K562 (cell line): Measurements from ENCODE around the gene KNDC1. TPM values are rescaled to one million over a fixed set of nuclear protein-coding genes. Genes with fewer than 3 reads are reported as not detected.

Experiments
- ATAC-seq: fragments of 200-7000 bp; cut with Tn5 transposase; 3 replicates; pipeline ENCODE4 v1.9.1; 2020; ENCODE audit warnings: moderate library complexity
- BruUV-seq: library from RNA; stranded (reverse); fragments of 400-500 nt; replicated peaks from 2 replicates; lab custom pipeline; 2021; lab: Mats Ljungman, UMichigan
- CTCF ChIA-PET: fragments of 300-600 bp; formaldehyde crosslinking; extraction: SDS; loops from one replicate; lab custom pipeline; 2021; ENCODE audit warnings: low intra/inter-chr PET ratio; lab: Yijun Ruan, JAX
- POLR2A ChIA-PET: fragments of 300-600, 350-650 bp; sonication (Branson Sonifier 250); formaldehyde crosslinking; extraction: SDS; loops from one replicate; lab custom pipeline; 2021; ENCODE audit warnings: antibody characterized with exemption, inconsistent platforms; lab: Yijun Ruan, JAX
- DNase-seq, 4 experiments: peaks; one replicate each; pipeline versions ENCODE4 v3.0.0 to v3.0.0-alpha.2; 2011 to 2018; ENCODE audit warnings: low spot score in 3 of 4, mixed read lengths in 3 of 4; ENCODE audit errors: extremely low read depth in 1 of 4
- FAIRE-seq: peaks from 2 replicates; lab custom pipeline; 2011; peaks lifted over from hg19 to GRCh38; lab: Jason Lieb, UNC
- H2AFZ ChIP-seq: 2 replicates; pipeline ENCODE4 v1.6.0; 2011; ENCODE audit warnings: low read depth, low read length, control low read depth, inconsistent platforms
- H3K27ac ChIP-seq: fragments of 200-600 bp; 3 replicates; pipeline ENCODE4 v1.8.0; 2011; ENCODE audit warnings: low read depth, mild to moderate bottlenecking, control low read depth, inconsistent platforms, low read length, moderate library complexity, mixed read lengths; ENCODE audit errors: extremely low read depth
- H3K27me3 ChIP-seq, 2 experiments: fragments of 300-600 bp in 1 of 2; 2 replicates in 1 of 2; 3 replicates in 1 of 2; pipeline versions ENCODE4 v1.6.0 to v1.8.0; 2011; ENCODE audit warnings: inconsistent platforms in 2 of 2, low read length in 2 of 2, mild to moderate bottlenecking in 1 of 2, mixed read lengths in 1 of 2, moderate library complexity in 1 of 2; ENCODE audit not compliant: control insufficient read depth in 2 of 2, insufficient read depth in 2 of 2
- H3K36me3 ChIP-seq: fragments of 300-600 bp; 3 replicates; pipeline ENCODE4 v1.8.0; 2011; ENCODE audit warnings: mild to moderate bottlenecking, low read length, inconsistent platforms; ENCODE audit not compliant: control insufficient read depth, insufficient read depth
- H3K4me1 ChIP-seq, 2 experiments: fragments of 200-600 bp in 1 of 2; replicated peaks in 1 of 2; 2 replicates in 1 of 2; 3 replicates in 1 of 2; pipeline versions ENCODE4 v1.5.1 to v1.8.0; 2011; ENCODE audit warnings: inconsistent platforms in 2 of 2, low read length in 2 of 2, mild to moderate bottlenecking in 1 of 2, mixed read lengths in 1 of 2, moderate library complexity in 1 of 2; ENCODE audit not compliant: control insufficient read depth in 2 of 2, insufficient read depth in 2 of 2
- H3K4me2 ChIP-seq: 2 replicates; pipeline ENCODE4 v1.6.1; 2011; ENCODE audit warnings: low read length, control low read depth, inconsistent platforms, mixed read lengths; ENCODE audit not compliant: insufficient read depth
- H3K4me3 ChIP-seq: fragments of 200-600 bp; sonication (generic), shearing (Covaris generic); 2 replicates; pipeline ENCODE4 v1.5.1; 2016; ENCODE audit warnings: control low read depth, inconsistent platforms
- H3K79me2 ChIP-seq: fragments of 200-600 bp; 3 replicates; pipeline ENCODE4 v1.8.0; 2011; ENCODE audit warnings: low read length, inconsistent platforms; ENCODE audit not compliant: control insufficient read depth, insufficient read depth
- H3K9ac ChIP-seq, 2 experiments: 2 replicates each; pipeline versions ENCODE4 v1.6.0 to v1.6.1; 2011; ENCODE audit warnings: low read depth in 2 of 2, low read length in 2 of 2, control low read depth in 1 of 2, inconsistent platforms in 1 of 2, mild to moderate bottlenecking in 1 of 2, mixed read lengths in 1 of 2; ENCODE audit not compliant: insufficient read depth in 1 of 2
- H3K9me1 ChIP-seq: one replicate; pipeline ENCODE4 v1.6.0; 2011; ENCODE audit warnings: inconsistent platforms, mild to moderate bottlenecking, low read length, moderate library complexity; ENCODE audit not compliant: control insufficient read depth, insufficient read depth
- H3K9me3 ChIP-seq: replicated peaks from 2 replicates; pipeline ENCODE4 v1.5.1; 2011; ENCODE audit warnings: low read depth, low read length, inconsistent platforms; ENCODE audit not compliant: control insufficient read depth, insufficient read depth
- H4K20me1 ChIP-seq: replicated peaks from 2 replicates; pipeline ENCODE4 v1.6.1; 2011; ENCODE audit warnings: low read length, inconsistent platforms, mixed read lengths; ENCODE audit not compliant: control insufficient read depth, insufficient read depth
- ATF4 ChIP-seq: fragments of 450-650 bp; formaldehyde crosslinking; IDR thresholded peaks from 2 replicates; pipeline ENCODE4 v1.4.0; 2022; ENCODE audit warnings: mild to moderate bottlenecking, moderate library complexity
- BCL6 ChIP-seq: fragments of 250-450 bp; sonication (Bioruptor Pico); IDR thresholded peaks from 2 replicates; pipeline ENCODE4 v1.4.0; 2020
- CAMTA2 ChIP-seq: fragments of 250-450 bp; sonication (Bioruptor Pico); conservative IDR thresholded peaks from 2 replicates; pipeline ENCODE4 v1.5.1; 2022
- CBX5 ChIP-seq: IDR thresholded peaks from 2 replicates; pipeline ENCODE4 v1.6.1; 2014; ENCODE audit warnings: low read depth, borderline replicate concordance
- CCNT2 ChIP-seq: IDR thresholded peaks from 2 replicates; pipeline ENCODE4 v1.6.1; 2011; ENCODE audit warnings: borderline replicate concordance, low read depth, mild to moderate bottlenecking, moderate library complexity, mixed read lengths, low read length; ENCODE audit not compliant: insufficient read length; ENCODE audit errors: extremely low read depth
- ETV6 ChIP-seq, 3 experiments: fragments of 150-350 bp in 1 of 3; sonication (generic) in 1 of 3; formaldehyde crosslinking in 1 of 3; IDR thresholded peaks; 2 replicates each; pipeline versions ENCODE4 v1.6.1 to v1.8.0; 2014 to 2022; ENCODE audit warnings: borderline replicate concordance in 2 of 3, low read depth in 2 of 3, antibody characterized with exemption in 1 of 3, low read length in 1 of 3, mild to moderate bottlenecking in 1 of 3, missing genetic modification reagents in 1 of 3
- HDAC8 ChIP-seq: fragments of 450-650 bp; IDR thresholded peaks from 2 replicates; pipeline ENCODE4 v1.6.1; 2016; ENCODE audit warnings: mild to moderate bottlenecking, missing genetic modification characterization, moderate library complexity, missing compliant biosample characterization
- IFI16 ChIP-seq: fragments of 250-450 bp; sonication (Bioruptor Pico); IDR thresholded peaks from 2 replicates; pipeline ENCODE4 v2.1.2; 2022; ENCODE audit warnings: mild to moderate bottlenecking, inconsistent platforms
- PTTG1 ChIP-seq: fragments of 450-650 bp; IDR thresholded peaks from 2 replicates; pipeline ENCODE4 v1.6.1; 2016; ENCODE audit warnings: low read depth, mild to moderate bottlenecking, missing genetic modification characterization, missing compliant biosample characterization
- STAG1 ChIP-seq: sonication (generic); formaldehyde crosslinking; IDR thresholded peaks from 2 replicates; pipeline ENCODE4 v1.5.0; 2020; ENCODE audit warnings: missing genetic modification reagents, borderline replicate concordance
- ZBTB2 ChIP-seq: fragments of 450-650 bp; IDR thresholded peaks from 2 replicates; pipeline ENCODE4 v1.6.1; 2016; ENCODE audit warnings: antibody characterized with exemption
- ZBTB26 ChIP-seq: fragments of 450-650 bp; formaldehyde crosslinking; IDR thresholded peaks from 2 replicates; pipeline ENCODE4 v1.4.0; 2022; ENCODE audit warnings: missing genetic modification characterization
- ZBTB43 ChIP-seq: sonication (generic); formaldehyde crosslinking; IDR thresholded peaks from 2 replicates; pipeline ENCODE4 v1.8.0; 2023; ENCODE audit warnings: mild to moderate bottlenecking, missing genetic modification reagents
- ZC3H11A ChIP-seq: IDR thresholded peaks from 2 replicates; pipeline ENCODE4 v1.6.1; 2012; ENCODE audit warnings: low read depth, low read length, improper control_type of control experiment
- ZNF217 ChIP-seq: sonication (generic); formaldehyde crosslinking; IDR thresholded peaks from 2 replicates; pipeline ENCODE4 v1.8.0; 2022; ENCODE audit warnings: mild to moderate bottlenecking, missing genetic modification reagents
- ZNF24 ChIP-seq: fragments of 450-650 bp; IDR thresholded peaks from 2 replicates; pipeline ENCODE4 v1.6.1; 2016
- ZNF263 ChIP-seq: sonication (generic); formaldehyde crosslinking; IDR thresholded peaks from 2 replicates; pipeline ENCODE4 v1.8.0; 2022; ENCODE audit warnings: mild to moderate bottlenecking, missing genetic modification reagents, borderline replicate concordance
- WGBS: fragments of 100-300 bp; shearing (Covaris generic); methylation state at CpG from one replicate; pipeline ENCODE4 v1.1.6; 2016; ENCODE audit warnings: low coverage, mixed read lengths; ENCODE audit not compliant: insufficient coverage; ENCODE audit errors: missing lambda C conversion rate; 5-methylcytosine and 5-hydroxymethylcytosine counted together
- in situ Hi-C: fragments of 300-500 bp; cut with MboI; formaldehyde crosslinking; loops from 4 replicates; pipeline ENCODE4 v1.15.0; 2018; ENCODE audit warnings: inconsistent platforms, mixed read lengths
- intact Hi-C: fragments of 100-400 bp; cut with micrococcal nuclease; formaldehyde crosslinking; loops from 2 replicates; pipeline ENCODE4 v1.14.2; 2022
- polyA plus RNA-seq, 8 experiments: library from polyadenylated mRNA; depleted of rRNA in 4 of 8; stranded (reverse) in 5 of 8; unstranded in 3 of 8; fragments of >200 nt; fragmentation: Nextera tagmentation in 2 of 8; fragmentation: Illumina TruSeq in 1 of 8; extraction: Ambion mirVana in 2 of 8; extraction: Trizol in 1 of 8; gene quantifications; 2 replicates each; pipeline versions ENCODE4 v1.2.1 to v1.2.3, GENCODE V29; 2011 to 2014; ENCODE audit warnings: inconsistent platforms in 1 of 8, missing spikeins in 1 of 8
- total RNA-seq, 7 experiments: library from RNA; depleted of rRNA in 6 of 7; stranded (reverse); fragments of >200 nt in 6 of 7; fragmentation: Illumina TruSeq in 2 of 7; extraction: Trizol in 2 of 7; gene quantifications; 2 replicates each; pipeline versions ENCODE4 v1.2.1 to v1.2.3, GENCODE V29; 2011 to 2021; ENCODE audit warnings: low replicate concordance in 1 of 7

KNDC1 gene
- total and polyA plus RNA-seq, 9 of the 15 experiments (the other 6 are each of a cell fraction or from before 2014, with no cell fraction given) = 0.07 to 0.26 (median 0.11) TPM; not detected in 6

- no peak for TF ChIP-seq ZBTB2
- no peak for TF ChIP-seq ZNF24
- TF ChIP-seq BCL6 = no peak
- TF ChIP-seq IFI16 (CRISPR knock-in tag) = no peak
- TF ChIP-seq CBX5 = no peak
- no peak for TF ChIP-seq ATF4 (CRISPR knock-in tag)
- TF ChIP-seq ZC3H11A = no peak
- no peak for TF ChIP-seq HDAC8
- TF ChIP-seq PTTG1 (tag) = no peak
- TF ChIP-seq, all 486 proteins: peak for 0
Measured at GRCh38 chr10:133195611-133196010, 35.6 kb downstream of the KNDC1 start (continued).

- in situ Hi-C loops = no loop called here
- Histone ChIP-seq H3K36me3 (no peaks in the 10 kb centered on the region), H3K4me3 (no peak overlapping the region), H3K79me2 (no peaks in the 10 kb centered on the region), H3K9ac (no peak overlapping the region), H3K9me1 (no peaks in the 10 kb centered on the region), H3K4me2 (no peak overlapping the region), H2AFZ (0 out of 2 replicates have a peak overlapping the region, but pooled peaks have one; percentile 16), H4K20me1 (no peaks in the 10 kb centered on the region), H3K9me3 (no peaks in the 10 kb centered on the region), H3K27me3 (peaks cover 12 to 53% of the 10 kb centered on the region in 2 experiments; a peak in 4 of 5 replicates), H3K4me1 (peaks cover 0 to 52% of the 10 kb centered on the region in 2 experiments; a peak in 2 of 5 replicates), H3K27ac (no peak overlapping the region)
- POLR2A ChIA-PET = no interaction called here
- DNase-seq (peak in 3 of 4 experiments; percentile 20 to 39 (median 27)), ATAC-seq (peak; percentile 58), FAIRE-seq (no peak)
- intact Hi-C loops = no loop called here
- BruUV-seq = no TSS peak
- WGBS = 16% methylated on average over 21 of the region's 24 CpGs
- peak; percentile 92 for TF ChIP-seq ZNF263 (CRISPR knock-in tag)
- no peak for TF ChIP-seq ZBTB26 (CRISPR knock-in tag)
- TF ChIP-seq CCNT2 = no peak
- no peak for TF ChIP-seq ZNF217
- TF ChIP-seq ZBTB43 (CRISPR knock-in tag) = no peak
- TF ChIP-seq STAG1 (CRISPR knock-in tag) = no peak
- TF ChIP-seq ETV6 (IDR thresholded peaks at IDR 0.05; ENCODE audit: borderline replicate concordance in 1 of 2, low read depth in 2 of 2, low read length in 1 of 2) = no peak
- TF ChIP-seq ETV6 (CRISPR knock-in tag; IDR thresholded peaks at IDR 0.05; ENCODE audit: borderline replicate concordance) = no peak
- TF ChIP-seq CAMTA2 (CRISPR knock-in tag) = no peak
- CTCF ChIA-PET = no interaction called here
Measured at GRCh38 chr10:133196221-133196915, 36.3 kb downstream of the KNDC1 start.
